ENCODE data around the gene CGB2. TPM values are rescaled to one million over a fixed set of nuclear protein-coding genes. Genes with fewer than 3 reads are reported as not detected.
"Not testable (repeated sequence)": the region's sequence is repeated elsewhere in the genome, so short reads cannot be mapped to it uniquely, and the experiment has no call there.

CGB2 gene
- total and polyA plus RNA-seq, 2 of the 4 experiments (the other 2 are of a cell fraction) = not detected

- H3K4me3 ChIP-seq (ENCODE audit: insufficient read depth, low read depth, low read length); H3K27ac ChIP-seq (ENCODE audit: insufficient read depth, low read length); H3K23ac ChIP-seq (ENCODE audit: low read depth, low read length); H4K91ac ChIP-seq (ENCODE audit: insufficient read depth, low read depth, low read length); dilution Hi-C loops (cut with HindIII; ENCODE audit: low sequenced_read_pairs, unreplicated experiment); H2AK5ac ChIP-seq (ENCODE audit: low read depth, low read length); H3K36me3 ChIP-seq (ENCODE audit: control insufficient read depth, insufficient read depth, low read length); H3K79me1 ChIP-seq (ENCODE audit: low read depth in 1 of 2, low read length in 2 of 2); in situ Hi-C loops (cut with MboI; ENCODE audit: low sequenced_read_pairs); H3K56ac ChIP-seq (ENCODE audit: extremely low read depth, insufficient read depth, low read length); H2AFZ ChIP-seq (replicated peaks; ENCODE audit: low read length, poor library complexity); H3K9ac ChIP-seq (ENCODE audit: low read depth, low read length); H2BK5ac ChIP-seq (ENCODE audit: low read depth, low read length, poor library complexity, severe bottlenecking); H4K20me1 ChIP-seq (ENCODE audit: insufficient read depth, low read length); H3K18ac ChIP-seq (ENCODE audit: low read depth, low read length); H3K4me1 ChIP-seq (ENCODE audit: control insufficient read depth, insufficient read depth, low read length); H4K5ac ChIP-seq (ENCODE audit: low read depth, low read length); H2AK9ac ChIP-seq (replicated peaks; ENCODE audit: low read depth, low read length, poor library complexity); H3K4me2 ChIP-seq (ENCODE audit: low read depth, low read length); POLR2A ChIA-PET (ENCODE audit: unreplicated experiment); ATAC-seq (ENCODE audit: low read depth); H3K9me1 ChIP-seq (ENCODE audit: insufficient read depth, low read length); H2BK15ac ChIP-seq (ENCODE audit: low read depth, low read length); H2BK120ac ChIP-seq (ENCODE audit: low read depth, low read length); H3K4ac ChIP-seq (ENCODE audit: low read depth, low read length); H4K8ac ChIP-seq (ENCODE audit: low read depth in 2 of 2, low read length in 2 of 2); BruUV-seq (replicated peaks); H2BK20ac ChIP-seq (ENCODE audit: low read depth, low read length); H3K14ac ChIP-seq (replicated peaks; ENCODE audit: low read depth, low read length): not testable (repeated sequence)
- H3K27me3 ChIP-seq (ENCODE audit: control insufficient read depth, insufficient read depth, low read length) = peaks cover 32% of the 10 kb centered on the region
- TF ChIP-seq CTCF (conservative IDR thresholded peaks at IDR 0.05; ENCODE audit: low read depth, low read length) (peak; percentile 58), RAD21 (IDR thresholded peaks at IDR 0.05; ENCODE audit: low read length) (peak; percentile 52), SMC3 (IDR thresholded peaks at IDR 0.05; ENCODE audit: low read depth, low read length) (peak; percentile 51)
- intact Hi-C loops (cut with micrococcal nuclease) = loop anchor here (1.0 to 5.0 kb wide), 2 partner anchors 70 to 83 kb away; partner anchors contain the start of genes GYS1 and RUVBL2
- peak; percentile 51 for DNase-seq
- peaks cover 13% of the 10 kb centered on the region for H3K9me3 ChIP-seq (ENCODE audit: control insufficient read depth, insufficient read depth, low read length)
- CTCF ChIA-PET = interaction anchor here (0.8 to 1.8 kb wide), 4 partner anchors 8 to 82 kb away, joined by 3 to 4 read pairs (median 4); partner anchors contain the start of genes CGB7, GYS1, NTF4 and RUVBL2
- no CpG with 5 or more reads among the region's 9 CpGs for WGBS, 2 experiments (ENCODE audit: extremely low coverage in 2 of 2, insufficient read length in 1 of 2)
Observed at GRCh38 chr19:49074869-49075268, 43.2 kb downstream of the CGB2 start.

Measured in IMR-90 (cell line).